GM21786 (cell line): ENCODE data around the gene CERCAM.

Experiments used
- ATAC-seq: cut with Tn5 transposase; IDR thresholded peaks from one replicate; pipeline ENCODE4 v1.9.1; 2021; ENCODE audit not compliant: unreplicated experiment

Gene CERCAM

GRCh38 chr9:128455849-128456612 lies 35.4 kb downstream of the CERCAM start, which contains the start of gene ODF2:
Gene ODF2, plus strand, starts transcription at chr9:128456006. Its CDS starts 86 bp downstream, at chr9:128456092.
- peak; percentile 85 for ATAC-seq

GRCh38 chr9:128456613-128457061 lies 36.0 kb downstream of the CERCAM start:
- ATAC-seq: peak; percentile 58

DNA sequence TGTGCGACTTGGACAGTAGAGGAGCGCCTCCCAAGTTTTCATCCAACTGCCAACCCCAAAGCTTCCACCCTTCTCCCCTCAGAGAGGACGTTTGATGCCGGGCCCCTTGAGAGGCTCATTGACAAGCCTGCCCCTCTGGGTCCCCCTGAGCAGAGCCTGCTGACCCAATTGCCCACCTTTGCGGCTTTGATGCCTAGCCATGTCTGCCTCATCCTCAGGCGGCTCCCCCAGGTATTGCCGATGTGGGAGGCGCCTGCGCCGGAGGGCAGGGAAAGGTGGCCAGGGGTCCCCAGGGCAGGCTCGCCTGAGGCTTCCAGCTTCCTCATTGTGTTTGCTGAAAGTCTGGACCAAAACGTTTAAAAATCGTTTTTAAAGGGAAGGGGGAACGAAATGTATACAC lies 36.5 kb downstream of the CERCAM start:
- no peak for ATAC-seq

DNA sequence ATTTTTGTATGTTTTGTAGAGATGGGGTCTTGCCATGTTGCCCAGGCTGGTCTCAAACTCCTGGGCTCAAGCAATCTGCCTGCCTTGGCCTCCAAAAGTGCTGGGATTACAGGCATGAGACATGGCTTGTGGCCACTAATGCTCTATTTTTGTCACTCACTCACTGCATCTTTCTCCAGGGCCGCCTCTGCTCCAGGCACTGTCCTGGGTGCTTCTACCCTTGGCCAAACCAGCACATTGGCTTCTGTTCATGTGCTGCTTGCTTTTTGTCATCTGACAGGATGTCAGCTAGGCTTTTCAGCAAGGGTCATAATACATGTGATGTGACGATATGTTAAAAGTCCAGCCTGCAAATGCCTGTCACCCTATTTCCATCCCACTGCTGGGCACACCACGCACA lies 38.4 kb downstream of the CERCAM start:
- ATAC-seq: no peak

GRCh38 chr9:128469070-128469469 lies 48.4 kb downstream of the CERCAM start:
- ATAC-seq: no peak

DNA sequence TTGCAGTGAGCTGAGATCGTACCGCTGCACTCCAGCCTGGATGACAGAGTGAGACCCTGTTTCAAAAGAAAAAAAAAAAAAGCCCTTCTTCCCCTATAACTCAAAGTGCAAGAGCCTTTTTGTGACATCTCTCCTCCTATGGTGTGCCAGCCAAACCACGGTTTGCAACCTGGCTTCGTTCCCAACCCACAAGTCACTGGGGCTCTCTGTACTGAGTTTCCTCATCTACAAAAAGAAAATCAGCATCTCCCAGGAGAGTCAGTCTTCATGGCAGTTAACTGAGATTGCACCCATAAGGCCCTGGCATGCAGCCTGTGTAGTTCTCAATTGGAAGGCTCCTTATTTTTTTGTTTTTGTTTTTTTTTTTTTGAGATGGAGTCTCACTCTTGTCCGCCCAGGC lies 49.9 kb downstream of the CERCAM start:
- no peak for ATAC-seq

- ATAC-seq: no peak
These were observed 52.4 kb downstream of the CERCAM start for GRCh38 chr9:128473104-128473503.

GRCh38 chr9:128475867-128476266 lies 55.2 kb downstream of the CERCAM start:
- no peak for ATAC-seq

DNA sequence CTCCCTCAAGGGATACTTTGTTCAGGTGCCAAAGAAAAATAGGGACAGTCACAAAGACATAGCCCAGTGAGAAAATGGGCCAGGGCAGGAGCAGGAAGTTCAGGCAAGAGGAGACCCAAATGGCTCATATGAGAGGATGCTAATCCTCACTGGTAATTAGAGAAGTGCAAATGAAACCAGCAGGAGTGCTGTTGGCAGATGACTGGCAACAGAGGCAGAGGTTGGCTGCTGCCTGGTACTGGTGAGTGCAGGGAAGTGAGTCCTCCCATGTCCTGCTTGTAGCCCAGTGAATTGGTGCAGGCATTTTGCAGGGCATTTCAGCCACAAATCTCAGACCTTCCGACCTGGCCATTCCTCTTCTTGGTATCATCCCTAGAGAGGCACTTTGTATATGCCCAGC lies 58.6 kb downstream of the CERCAM start:
- no peak for ATAC-seq

- no peak for ATAC-seq
These were observed 60.9 kb downstream of the CERCAM start for GRCh38 chr9:128481561-128481960.

DNA sequence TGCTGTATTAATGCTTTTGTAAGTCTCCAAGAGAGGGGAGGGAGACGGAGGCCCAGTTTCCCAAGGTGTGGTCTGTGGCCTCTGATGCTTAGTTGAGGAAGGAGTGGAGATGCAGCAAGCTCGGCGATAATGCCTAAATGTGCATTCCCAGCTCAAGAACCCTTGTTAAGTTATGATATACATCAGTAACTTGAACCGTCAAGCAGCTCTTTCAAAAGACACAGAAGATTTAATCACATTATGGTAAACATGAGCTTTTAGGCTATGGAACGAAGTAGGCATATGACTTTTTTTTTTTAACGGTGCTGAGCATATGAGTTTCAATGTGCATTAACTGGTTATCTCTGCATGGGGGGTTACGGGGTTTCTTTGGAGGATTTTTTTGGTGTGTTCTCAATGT lies 61.5 kb downstream of the CERCAM start:
- no peak for ATAC-seq

- ATAC-seq: no peak
These were observed 64.2 kb downstream of the CERCAM start for GRCh38 chr9:128484686-128485413.

- ATAC-seq: no peak
These were observed 64.8 kb downstream of the CERCAM start for GRCh38 chr9:128485414-128485855.

- ATAC-seq: no peak
These were observed 65.5 kb downstream of the CERCAM start for GRCh38 chr9:128486201-128486600.
